ENCODE results near the gene SLCO2A1. TPM values are rescaled to one million over a fixed set of nuclear protein-coding genes. Genes with fewer than 3 reads are reported as not detected.

Gene SLCO2A1
- total RNA-seq, 4 donors from 2014 or later: 6.1 to 54.2 (median 33.1) TPM

- peak; percentile 82 for ATAC-seq (ENCODE audit: low FRiP score)
- no peak for TF ChIP-seq CTCF (IDR thresholded peaks at IDR 0.05)
- DNase-seq (ENCODE audit: low spot score): no peak
Measured at GRCh38 chr3:134066651-134067530, 37.2 kb upstream of the SLCO2A1 start.

- TF ChIP-seq CTCF (IDR thresholded peaks at IDR 0.05): no peak
- DNase-seq (ENCODE audit: low spot score) (no peak), ATAC-seq (ENCODE audit: low FRiP score) (no peak)
Measured at GRCh38 chr3:134066158-134066541, 36.4 kb upstream of the SLCO2A1 start.

- ATAC-seq (ENCODE audit: low FRiP score) (no peak), DNase-seq (ENCODE audit: low spot score) (no peak)
- TF ChIP-seq CTCF (IDR thresholded peaks at IDR 0.05): no peak
Measured at GRCh38 chr3:134065252-134066157, 35.8 kb upstream of the SLCO2A1 start.

GRCh38 chr3:134064081-134064480 lies 34.4 kb upstream of the SLCO2A1 start:
- TF ChIP-seq CTCF (IDR thresholded peaks at IDR 0.05): no peak
- ATAC-seq (ENCODE audit: low FRiP score) (no peak), DNase-seq (ENCODE audit: low spot score) (no peak)

- DNase-seq (ENCODE audit: low spot score) (no peak), ATAC-seq (ENCODE audit: low FRiP score) (no peak)
- TF ChIP-seq CTCF (IDR thresholded peaks at IDR 0.05): no peak
Measured at GRCh38 chr3:134061401-134061800, 31.7 kb upstream of the SLCO2A1 start.

GRCh38 chr3:134060561-134061385 lies 31.0 kb upstream of the SLCO2A1 start:
- TF ChIP-seq CTCF (IDR thresholded peaks at IDR 0.05): no peak
- DNase-seq (ENCODE audit: low spot score): no peak
- no peak for ATAC-seq (ENCODE audit: low FRiP score)

All from omental fat pad (tissue), 4 donors.